Colonic mucosa (tissue), 4 donors: ENCODE data around the gene FOXC1. TPM values are rescaled to one million over a fixed set of nuclear protein-coding genes. Genes with fewer than 3 reads are reported as not detected.

Experiments
- DNase-seq: peaks from one replicate; pipeline ENCODE4 v3.0.0-alpha.2; 2020
- H3K27ac ChIP-seq: fragments of 200-600 bp; one replicate; pipeline ENCODE4 v1.8.0; 2021
- H3K27me3 ChIP-seq: fragments of 200-600 bp; one replicate; pipeline ENCODE4 v1.8.0; 2021
- H3K36me3 ChIP-seq: fragments of 200-600 bp; one replicate; pipeline ENCODE4 v1.8.0; 2021
- H3K4me1 ChIP-seq: fragments of 200-600 bp; one replicate; pipeline ENCODE4 v1.8.0; 2021; ENCODE audit warnings: mild to moderate bottlenecking
- H3K4me3 ChIP-seq: fragments of 200-600 bp; one replicate; pipeline ENCODE4 v1.8.0; 2021
- H3K9ac ChIP-seq, 2 donors: one replicate each; pipeline ENCODE4 v1.7.0; 2013; ENCODE audit warnings: control low read depth in 2 of 2, low read depth in 2 of 2, low read length in 2 of 2
- H3K9me3 ChIP-seq: fragments of 200-600 bp; one replicate; pipeline ENCODE4 v1.8.0; 2021
- intact Hi-C: fragments of 100-400 bp; cut with DNase I; formaldehyde crosslinking; loops from one replicate; pipeline ENCODE4 v1.14.1; 2022
- total RNA-seq, 2 donors: library from RNA; stranded (reverse); fragmentation: NEBNext Ultra II Directional in 1 of 2; extraction: Animal tissue kit (Norgen Biotek cat#: 25700) in 1 of 2; gene quantifications; one replicate each; pipeline ENCODE4 v1.2.1, GENCODE V29; 2021
- TF ChIP-seq, protein P1 (sequence below): fragments of 200-600 bp; IDR thresholded peaks from one replicate; pipeline ENCODE4 v1.8.0; 2022; ENCODE audit warnings: antibody characterized with exemption, mild to moderate bottlenecking
- donor health status: healthy.
- donor health status: DM: no; HTN: no; CAD: no.
- donor health status: DM: no; HTN: no; CAD: no.

The FOXC1 gene
- total RNA-seq, 2 donors from 2014 or later, result 0.69 to 1.5 TPM

- Histone ChIP-seq H3K4me3 (no peak overlapping the region), H3K27ac (no peak overlapping the region), H3K36me3 (no peaks in the 10 kb centered on the region), H3K4me1 (no peaks in the 10 kb centered on the region), H3K9ac (no peak overlapping the region), H3K27me3 (peaks cover 37% of the 10 kb centered on the region), H3K9me3 (no peaks in the 10 kb centered on the region)
- no peak for DNase-seq
- TF ChIP-seq, protein P1, sequence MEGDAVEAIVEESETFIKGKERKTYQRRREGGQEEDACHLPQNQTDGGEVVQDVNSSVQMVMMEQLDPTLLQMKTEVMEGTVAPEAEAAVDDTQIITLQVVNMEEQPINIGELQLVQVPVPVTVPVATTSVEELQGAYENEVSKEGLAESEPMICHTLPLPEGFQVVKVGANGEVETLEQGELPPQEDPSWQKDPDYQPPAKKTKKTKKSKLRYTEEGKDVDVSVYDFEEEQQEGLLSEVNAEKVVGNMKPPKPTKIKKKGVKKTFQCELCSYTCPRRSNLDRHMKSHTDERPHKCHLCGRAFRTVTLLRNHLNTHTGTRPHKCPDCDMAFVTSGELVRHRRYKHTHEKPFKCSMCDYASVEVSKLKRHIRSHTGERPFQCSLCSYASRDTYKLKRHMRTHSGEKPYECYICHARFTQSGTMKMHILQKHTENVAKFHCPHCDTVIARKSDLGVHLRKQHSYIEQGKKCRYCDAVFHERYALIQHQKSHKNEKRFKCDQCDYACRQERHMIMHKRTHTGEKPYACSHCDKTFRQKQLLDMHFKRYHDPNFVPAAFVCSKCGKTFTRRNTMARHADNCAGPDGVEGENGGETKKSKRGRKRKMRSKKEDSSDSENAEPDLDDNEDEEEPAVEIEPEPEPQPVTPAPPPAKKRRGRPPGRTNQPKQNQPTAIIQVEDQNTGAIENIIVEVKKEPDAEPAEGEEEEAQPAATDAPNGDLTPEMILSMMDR, result no peak
- intact Hi-C loops, result no loop called here
Observed at GRCh38 chr6:1621070-1621701, 11.5 kb downstream of the FOXC1 start.

- no peak for DNase-seq
- Histone ChIP-seq H3K9ac (no peak overlapping the region), H3K4me1 (no peaks in the 10 kb centered on the region), H3K36me3 (no peaks in the 10 kb centered on the region), H3K9me3 (no peaks in the 10 kb centered on the region), H3K27me3 (peaks cover 36% of the 10 kb centered on the region), H3K4me3 (no peak overlapping the region), H3K27ac (no peak overlapping the region)
- intact Hi-C loops, result no loop called here
- TF ChIP-seq, protein P1, result no peak
Observed at GRCh38 chr6:1622220-1622850, 12.6 kb downstream of the FOXC1 start.

- Histone ChIP-seq H3K9ac (no peak overlapping the region), H3K27me3 (peaks cover 28% of the 10 kb centered on the region), H3K36me3 (no peaks in the 10 kb centered on the region), H3K9me3 (no peaks in the 10 kb centered on the region), H3K4me1 (no peaks in the 10 kb centered on the region), H3K27ac (no peak overlapping the region), H3K4me3 (no peak overlapping the region)
- no peak for DNase-seq
- TF ChIP-seq, protein P1, result no peak
- intact Hi-C loops, result no loop called here
Observed at GRCh38 chr6:1622851-1623768, 13.4 kb downstream of the FOXC1 start.

DNA sequence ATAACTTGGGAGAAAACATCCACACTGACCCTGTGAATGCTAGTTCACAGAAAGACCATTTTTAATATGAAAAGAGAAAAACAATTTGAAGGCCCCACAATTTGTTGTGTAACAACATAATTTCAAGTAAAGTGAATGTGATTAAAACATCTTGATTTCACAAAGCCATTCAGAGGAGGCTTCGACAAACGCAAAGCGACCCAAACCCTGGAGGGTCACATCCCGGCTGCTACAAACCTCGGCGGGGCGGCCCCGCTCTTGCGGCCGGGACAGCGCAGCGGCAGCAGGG lies 14.0 kb downstream of the FOXC1 start:
- no peak overlapping the region for H3K27ac ChIP-seq
- TF ChIP-seq, protein P1, result no peak
- H3K36me3 ChIP-seq, result no peaks in the 10 kb centered on the region
- no peaks in the 10 kb centered on the region for H3K4me1 ChIP-seq
- H3K9ac ChIP-seq, result no peak overlapping the region
- intact Hi-C loops, result no loop called here
- DNase-seq, result no peak
- no peaks in the 10 kb centered on the region for H3K9me3 ChIP-seq
- H3K4me3 ChIP-seq, result no peak overlapping the region
- H3K27me3 ChIP-seq, result peaks cover 26% of the 10 kb centered on the region

- no peaks in the 10 kb centered on the region for H3K4me1 ChIP-seq
- TF ChIP-seq, protein P1, result no peak
- peak overlapping the region; percentile 3 for H3K4me3 ChIP-seq
- no peak overlapping the region for H3K27ac ChIP-seq
- peaks cover 26% of the 10 kb centered on the region for H3K27me3 ChIP-seq
- H3K36me3 ChIP-seq, result no peaks in the 10 kb centered on the region
- no peaks in the 10 kb centered on the region for H3K9me3 ChIP-seq
- intact Hi-C loops, result no loop called here
- H3K9ac ChIP-seq, result no peak overlapping the region
- DNase-seq, result no peak
Observed at GRCh38 chr6:1624058-1624850, 14.5 kb downstream of the FOXC1 start.
